ENCODE results near the gene ROCK2.

ROCK2 gene

DNA sequence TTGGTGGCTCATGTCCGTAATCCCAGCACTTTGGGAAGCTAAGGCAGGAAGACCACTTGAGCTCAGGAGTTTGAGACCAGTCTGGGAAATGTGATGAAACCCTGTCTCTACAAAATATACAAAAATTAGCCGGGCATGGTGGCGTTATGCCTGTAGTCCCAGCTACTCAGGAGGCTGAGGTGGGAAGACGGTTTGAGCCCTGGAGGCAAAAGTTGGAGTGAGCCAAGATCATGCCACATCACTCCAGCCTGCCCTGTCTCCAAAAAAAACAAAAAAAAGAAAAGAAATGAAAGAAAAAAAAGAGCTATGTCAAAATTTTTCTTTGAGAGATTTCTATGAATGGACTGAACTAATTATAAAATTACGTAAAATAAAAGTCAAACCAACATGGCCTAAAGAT lies 34.7 kb downstream of the ROCK2 start:
- no peak overlapping the region for H3K4me3 Mint-ChIP-seq
- TF ChIP-seq, protein P1, sequence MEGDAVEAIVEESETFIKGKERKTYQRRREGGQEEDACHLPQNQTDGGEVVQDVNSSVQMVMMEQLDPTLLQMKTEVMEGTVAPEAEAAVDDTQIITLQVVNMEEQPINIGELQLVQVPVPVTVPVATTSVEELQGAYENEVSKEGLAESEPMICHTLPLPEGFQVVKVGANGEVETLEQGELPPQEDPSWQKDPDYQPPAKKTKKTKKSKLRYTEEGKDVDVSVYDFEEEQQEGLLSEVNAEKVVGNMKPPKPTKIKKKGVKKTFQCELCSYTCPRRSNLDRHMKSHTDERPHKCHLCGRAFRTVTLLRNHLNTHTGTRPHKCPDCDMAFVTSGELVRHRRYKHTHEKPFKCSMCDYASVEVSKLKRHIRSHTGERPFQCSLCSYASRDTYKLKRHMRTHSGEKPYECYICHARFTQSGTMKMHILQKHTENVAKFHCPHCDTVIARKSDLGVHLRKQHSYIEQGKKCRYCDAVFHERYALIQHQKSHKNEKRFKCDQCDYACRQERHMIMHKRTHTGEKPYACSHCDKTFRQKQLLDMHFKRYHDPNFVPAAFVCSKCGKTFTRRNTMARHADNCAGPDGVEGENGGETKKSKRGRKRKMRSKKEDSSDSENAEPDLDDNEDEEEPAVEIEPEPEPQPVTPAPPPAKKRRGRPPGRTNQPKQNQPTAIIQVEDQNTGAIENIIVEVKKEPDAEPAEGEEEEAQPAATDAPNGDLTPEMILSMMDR (IDR thresholded peaks at IDR 0.05): no peak
- H3K9me3 Mint-ChIP-seq: no peaks in the 10 kb centered on the region
- no peaks in the 10 kb centered on the region for H3K27me3 Mint-ChIP-seq (ENCODE audit: low read depth, poor library complexity)
- H3K27ac Mint-ChIP-seq: no peak overlapping the region
- no peak for DNase-seq
- peaks cover 13% of the 10 kb centered on the region for H3K4me1 Mint-ChIP-seq
- peaks cover 34% of the 10 kb centered on the region for H3K36me3 Mint-ChIP-seq (ENCODE audit: low read depth)

DNA sequence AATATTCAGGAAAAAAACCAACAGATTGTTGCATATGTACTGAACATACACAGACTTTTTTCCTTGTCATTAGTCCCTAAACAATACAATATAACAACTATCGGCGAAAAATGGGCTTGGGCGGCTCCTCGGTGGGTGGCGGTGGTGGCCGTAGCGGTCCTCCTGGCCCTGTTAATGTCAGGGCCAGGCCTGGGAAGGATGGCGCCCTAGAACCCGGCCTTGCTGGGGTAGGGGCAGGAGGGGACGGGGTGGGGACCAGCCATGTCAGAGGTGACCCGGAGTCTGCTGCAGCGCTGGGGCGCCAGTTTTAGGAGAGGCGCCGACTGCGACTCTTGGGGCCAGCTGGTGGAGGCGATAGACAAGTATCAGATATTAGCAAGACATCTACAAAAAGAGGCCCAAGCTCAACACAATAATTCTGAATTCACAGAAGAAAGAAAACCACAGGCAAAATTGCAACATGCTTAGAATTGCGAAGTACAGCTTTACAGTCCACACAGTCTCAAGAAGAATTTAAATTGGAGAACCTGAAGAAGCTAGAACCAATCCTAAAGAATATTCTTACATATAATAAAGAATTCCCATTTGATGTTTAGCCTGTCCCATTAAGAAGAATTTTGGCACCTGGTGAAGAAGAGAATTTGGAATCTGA lies 36.5 kb downstream of the ROCK2 start:
- H3K36me3 Mint-ChIP-seq (ENCODE audit: low read depth): peaks cover 34% of the 10 kb centered on the region
- no peak overlapping the region for H3K4me3 Mint-ChIP-seq

DNA sequence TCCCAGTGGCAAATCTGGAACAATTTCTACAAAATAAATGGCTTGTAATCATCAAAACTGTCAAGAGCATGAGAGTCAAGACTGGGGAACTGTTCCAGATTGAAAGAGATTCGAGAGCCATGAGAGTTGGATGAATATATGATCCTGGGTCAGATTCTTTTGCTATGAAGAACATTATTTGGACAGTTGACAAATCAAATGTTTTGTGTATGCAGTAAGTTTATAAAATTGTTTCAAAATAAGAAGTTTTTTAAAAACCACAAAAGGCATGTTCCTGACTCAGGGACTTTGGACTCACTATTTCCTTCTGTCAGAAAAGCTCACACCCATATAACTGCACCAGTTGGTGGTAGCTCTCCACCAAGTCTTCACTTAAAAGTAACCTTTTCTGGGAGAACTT lies 38.5 kb downstream of the ROCK2 start:
- no peak overlapping the region for H3K27ac Mint-ChIP-seq

More for the DNA sequence above, 36.5 kb downstream of the ROCK2 start:
- H3K4me1 Mint-ChIP-seq: peaks cover 13% of the 10 kb centered on the region
- H3K9me3 Mint-ChIP-seq: no peaks in the 10 kb centered on the region
- H3K27me3 Mint-ChIP-seq (ENCODE audit: low read depth, poor library complexity): no peaks in the 10 kb centered on the region
- no peak for DNase-seq
- TF ChIP-seq, protein P1 (IDR thresholded peaks at IDR 0.05): no peak
- H3K27ac Mint-ChIP-seq: no peak overlapping the region

DNA sequence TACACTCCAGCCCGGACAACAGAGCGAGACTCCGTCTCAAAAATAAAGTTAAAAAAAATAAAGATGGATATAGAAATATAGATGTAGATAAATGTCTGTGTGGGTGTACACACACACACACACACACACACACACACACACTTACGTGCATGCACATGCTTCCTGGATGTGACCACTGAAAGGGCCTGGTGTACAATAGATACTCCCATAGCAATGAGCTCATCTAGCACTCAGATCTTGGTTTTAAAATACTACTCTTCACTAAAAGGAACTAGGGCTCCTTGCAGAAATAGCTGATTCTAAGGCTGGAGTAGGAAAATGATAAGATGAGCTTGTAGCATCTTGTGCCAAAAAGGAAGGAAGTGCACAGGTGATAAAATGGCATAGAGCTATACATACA lies 39.1 kb downstream of the ROCK2 start:
- H3K4me1 Mint-ChIP-seq: no peaks in the 10 kb centered on the region
- H3K27me3 Mint-ChIP-seq (ENCODE audit: low read depth, poor library complexity): no peaks in the 10 kb centered on the region
- H3K9me3 Mint-ChIP-seq: peaks cover 3% of the 10 kb centered on the region
- TF ChIP-seq, protein P1 (IDR thresholded peaks at IDR 0.05): no peak
- H3K27ac Mint-ChIP-seq: no peak overlapping the region
- H3K4me3 Mint-ChIP-seq: no peak overlapping the region
- DNase-seq: no peak
- H3K36me3 Mint-ChIP-seq (ENCODE audit: low read depth): peaks cover 34% of the 10 kb centered on the region

More for the DNA sequence above, 38.5 kb downstream of the ROCK2 start:
- Mint-ChIP-seq H3K4me1 (peaks cover 3% of the 10 kb centered on the region), H3K27me3 (ENCODE audit: low read depth, poor library complexity) (no peaks in the 10 kb centered on the region), H3K9me3 (no peaks in the 10 kb centered on the region), H3K36me3 (ENCODE audit: low read depth) (peaks cover 34% of the 10 kb centered on the region), H3K4me3 (no peak overlapping the region)
- no peak for DNase-seq
- TF ChIP-seq, protein P1 (IDR thresholded peaks at IDR 0.05): no peak

DNA sequence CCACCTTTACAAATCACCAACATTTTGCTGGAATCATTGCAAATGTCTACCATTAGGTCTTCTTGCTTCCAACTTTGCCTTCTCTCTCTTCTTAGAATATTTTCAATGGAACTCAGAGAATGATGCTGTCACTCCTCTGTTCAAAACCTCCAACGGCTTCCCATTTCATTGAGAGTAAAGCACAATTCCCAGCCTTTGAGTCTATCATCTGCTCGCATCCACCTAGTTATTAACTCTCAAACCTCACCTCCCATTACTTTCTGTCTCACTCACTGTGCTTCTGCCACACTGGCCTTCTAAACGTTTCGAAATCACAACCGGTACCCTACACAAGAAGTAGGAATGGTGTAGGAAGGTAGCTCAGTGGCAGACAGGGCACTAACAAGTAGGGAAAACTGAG lies 40.0 kb downstream of the ROCK2 start:
- no peak overlapping the region for H3K4me3 Mint-ChIP-seq
- H3K36me3 Mint-ChIP-seq (ENCODE audit: low read depth): peaks cover 31% of the 10 kb centered on the region
- peaks cover 3% of the 10 kb centered on the region for H3K9me3 Mint-ChIP-seq
- no peaks in the 10 kb centered on the region for H3K27me3 Mint-ChIP-seq (ENCODE audit: low read depth, poor library complexity)
- DNase-seq: no peak
- H3K4me1 Mint-ChIP-seq: no peaks in the 10 kb centered on the region
- no peak overlapping the region for H3K27ac Mint-ChIP-seq
- TF ChIP-seq, protein P1 (IDR thresholded peaks at IDR 0.05): no peak

All from nephron progenitor cell (in vitro differentiated cells).